ENCODE data around the gene ABCA3. TPM values are rescaled to one million over a fixed set of nuclear protein-coding genes. Genes with fewer than 3 reads are reported as not detected.
A peak's percentile ranks its signal among the peaks of the same experiment; 100 is the strongest.

The ABCA3 gene
- total and polyA plus RNA-seq, 7 donors: 0.46 to 21.3 (median 4.9) TPM

DNA sequence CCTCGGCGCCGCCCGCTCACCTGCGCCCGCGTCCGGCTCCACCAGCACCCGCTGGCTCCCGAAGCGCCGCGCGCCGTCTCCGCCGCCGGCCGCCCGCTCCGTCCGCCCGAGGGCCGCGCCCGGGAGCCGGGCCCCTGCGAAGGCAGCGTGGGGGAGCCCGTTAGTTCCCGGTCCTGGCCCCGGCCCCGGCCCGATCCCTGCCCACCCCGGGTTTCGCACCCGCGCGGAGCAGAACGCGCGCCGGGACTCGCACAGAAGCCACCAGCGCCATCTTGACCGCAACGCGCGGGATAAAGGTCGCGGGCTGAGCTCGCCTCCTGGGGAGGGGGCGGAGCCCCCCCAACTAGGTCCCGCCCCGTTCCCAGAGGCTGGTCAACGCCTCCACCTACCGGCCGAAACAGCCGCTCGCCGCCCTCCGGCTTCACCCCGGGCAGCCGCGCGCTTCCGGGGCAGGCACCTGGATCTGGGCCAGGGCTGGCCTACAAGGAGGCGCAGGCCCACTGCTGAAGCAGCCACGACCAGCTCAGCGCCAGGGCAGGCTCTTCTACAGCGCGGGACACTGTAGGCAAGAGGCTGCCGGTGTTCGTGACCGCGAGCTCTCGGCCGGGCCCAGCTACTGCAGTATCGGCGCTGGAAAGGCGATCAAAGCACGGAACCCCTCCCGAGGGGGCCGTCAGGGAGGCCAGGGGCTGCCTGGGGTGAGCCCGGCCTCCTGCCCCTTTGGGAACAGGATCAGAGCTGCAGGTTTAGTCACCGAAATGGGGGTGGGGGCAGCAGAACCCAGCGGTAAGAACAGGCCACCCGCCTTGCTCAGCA, 89.0 kb downstream of the ABCA3 start, which contains the start of gene ECI1:
Gene ECI1, minus strand, starts transcription at position 292 of the 816 bp plus-strand sequence. Its CDS starts 21 bp downstream, at position 271.
- Histone ChIP-seq H3K4me1 (peaks cover 0 to 27% (median 23%) of the 10 kb centered on the region in 4 donors), H3K27me3 (no peaks in the 10 kb centered on the region), H3K4me3 (peak within 1 kb of the TSS; percentile 63 to 75 (median 70)), H3K36me3 (peaks cover 31 to 44% (median 38%) of the 10 kb centered on the region in 4 donors), H3K9me3 (no peaks in the 10 kb centered on the region), H3K27ac (peak within 1 kb of the TSS; percentile 90 to 94 (median 92))
- TF ChIP-seq POLR2AphosphoS5 (IDR thresholded peaks at IDR 0.05) (peak; percentile 92 to 95 (median 94)), EP300 (IDR thresholded peaks at IDR 0.05) (no peak), POLR2A (IDR thresholded peaks at IDR 0.05) (peak; percentile 55 to 71)
- TF ChIP-seq, protein P1, sequence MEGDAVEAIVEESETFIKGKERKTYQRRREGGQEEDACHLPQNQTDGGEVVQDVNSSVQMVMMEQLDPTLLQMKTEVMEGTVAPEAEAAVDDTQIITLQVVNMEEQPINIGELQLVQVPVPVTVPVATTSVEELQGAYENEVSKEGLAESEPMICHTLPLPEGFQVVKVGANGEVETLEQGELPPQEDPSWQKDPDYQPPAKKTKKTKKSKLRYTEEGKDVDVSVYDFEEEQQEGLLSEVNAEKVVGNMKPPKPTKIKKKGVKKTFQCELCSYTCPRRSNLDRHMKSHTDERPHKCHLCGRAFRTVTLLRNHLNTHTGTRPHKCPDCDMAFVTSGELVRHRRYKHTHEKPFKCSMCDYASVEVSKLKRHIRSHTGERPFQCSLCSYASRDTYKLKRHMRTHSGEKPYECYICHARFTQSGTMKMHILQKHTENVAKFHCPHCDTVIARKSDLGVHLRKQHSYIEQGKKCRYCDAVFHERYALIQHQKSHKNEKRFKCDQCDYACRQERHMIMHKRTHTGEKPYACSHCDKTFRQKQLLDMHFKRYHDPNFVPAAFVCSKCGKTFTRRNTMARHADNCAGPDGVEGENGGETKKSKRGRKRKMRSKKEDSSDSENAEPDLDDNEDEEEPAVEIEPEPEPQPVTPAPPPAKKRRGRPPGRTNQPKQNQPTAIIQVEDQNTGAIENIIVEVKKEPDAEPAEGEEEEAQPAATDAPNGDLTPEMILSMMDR (IDR thresholded peaks at IDR 0.05): peak; percentile 66 to 76 (median 70)
- intact Hi-C loops (cut with DNase I): loop anchor here (1.0 to 5.0 kb wide), 5 partner anchors 17 to 229 kb away; partner anchors contain the start of genes E4F1, MLST8 and RNPS1
- DNase-seq: peak; percentile 98
- WGBS, 2 donors: 1 to 2% methylated on average over 88 of the region's 88 CpGs

DNA sequence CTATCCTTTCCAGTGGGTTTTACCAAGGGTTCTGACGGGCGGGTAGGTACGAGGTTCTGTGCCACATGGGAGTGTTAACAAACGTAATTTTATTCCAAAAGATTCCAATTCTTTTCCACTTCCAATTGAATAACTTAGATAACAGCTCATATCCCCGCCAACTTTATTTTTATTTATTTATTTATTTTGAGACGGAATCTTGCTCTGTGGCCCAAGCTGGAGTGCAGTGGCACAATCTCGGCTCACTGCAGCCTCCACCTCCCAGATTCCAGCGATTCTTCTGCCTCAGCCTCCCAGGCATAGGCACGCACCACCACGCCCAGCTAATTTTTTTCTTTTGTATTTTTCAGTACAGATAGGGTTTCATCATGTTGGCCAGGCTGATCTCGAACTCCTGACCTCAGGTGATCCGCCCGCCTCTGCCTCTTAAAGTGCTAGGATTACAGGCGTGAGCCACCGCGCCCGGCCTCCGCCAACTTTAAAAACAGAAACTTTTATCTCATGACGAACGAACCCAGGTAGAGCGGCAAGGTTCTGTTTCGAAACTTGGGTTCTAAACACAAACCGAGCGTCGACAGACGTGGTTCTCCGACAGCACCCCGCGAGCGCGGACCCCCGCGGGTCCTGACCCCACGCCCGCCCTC, 89.8 kb downstream of the ABCA3 start:
- Histone ChIP-seq H3K4me3 (peak overlapping the region; percentile 63 to 75 (median 70)), H3K27me3 (no peaks in the 10 kb centered on the region), H3K9me3 (no peaks in the 10 kb centered on the region), H3K4me1 (peaks cover 0 to 27% (median 23%) of the 10 kb centered on the region in 4 donors), H3K36me3 (peaks cover 31 to 44% (median 38%) of the 10 kb centered on the region in 4 donors), H3K27ac (peak overlapping the region; percentile 90 to 94 (median 92))
- 3 to 10% methylated on average over 35 of the region's 35 CpGs for whole genome bisulfite sequencing, 2 donors
- TF ChIP-seq EP300 (IDR thresholded peaks at IDR 0.05) (no peak), POLR2AphosphoS5 (IDR thresholded peaks at IDR 0.05) (no peak), POLR2A (IDR thresholded peaks at IDR 0.05) (no peak)
- TF ChIP-seq, protein P1 (IDR thresholded peaks at IDR 0.05): no peak
- intact Hi-C loops (cut with DNase I): loop anchor here (1.0 to 5.0 kb wide), 5 partner anchors 18 to 228 kb away; partner anchors contain the start of genes E4F1, MLST8 and RNPS1
- peak; percentile 72 for DNase-seq

- no peak for TF ChIP-seq POLR2A (IDR thresholded peaks at IDR 0.05)
- TF ChIP-seq EP300 (IDR thresholded peaks at IDR 0.05): no peak
- no peak for TF ChIP-seq POLR2AphosphoS5 (IDR thresholded peaks at IDR 0.05)
- TF ChIP-seq, protein P1 (IDR thresholded peaks at IDR 0.05): no peak
- no peak overlapping the region for H3K27ac ChIP-seq
- intact Hi-C loops (cut with DNase I): no loop called here
- H3K4me3 ChIP-seq: no peak overlapping the region
- H3K27me3 ChIP-seq: no peaks in the 10 kb centered on the region
- WGBS, 2 donors: 93 to 94% methylated on average over 18 of the region's 18 CpGs
- no peak for DNase-seq
- peaks cover 0 to 20% (median 15%) of the 10 kb centered on the region in 4 donors for H3K4me1 ChIP-seq
- H3K36me3 ChIP-seq: peaks cover 41 to 54% (median 48%) of the 10 kb centered on the region in 4 donors
- H3K9me3 ChIP-seq: no peaks in the 10 kb centered on the region
These were observed 94.1 kb downstream of the ABCA3 start for GRCh38 chr16:2246301-2246885.

GRCh38 chr16:2244926-2245795, 95.4 kb downstream of the ABCA3 start:
- DNase-seq: no peak
- Histone ChIP-seq H3K27me3 (no peaks in the 10 kb centered on the region), H3K9me3 (no peaks in the 10 kb centered on the region), H3K36me3 (peaks cover 41 to 59% (median 50%) of the 10 kb centered on the region in 4 donors), H3K4me1 (peaks cover 0 to 13% (median 8%) of the 10 kb centered on the region in 4 donors), H3K27ac (no peak overlapping the region), H3K4me3 (no peak overlapping the region)
- intact Hi-C loops (cut with DNase I): no loop called here
- no peak for TF ChIP-seq POLR2AphosphoS5 (IDR thresholded peaks at IDR 0.05)
- TF ChIP-seq, protein P1 (IDR thresholded peaks at IDR 0.05): no peak
- TF ChIP-seq EP300 (IDR thresholded peaks at IDR 0.05): no peak
- TF ChIP-seq POLR2A (IDR thresholded peaks at IDR 0.05): no peak
- 95 to 96% methylated on average over 30 of the region's 30 CpGs for WGBS, 2 donors

Measured in sigmoid colon (tissue), 7 donors.